ENCODE data around the gene POTEC. TPM values are rescaled to one million over a fixed set of nuclear protein-coding genes. Genes with fewer than 3 reads are reported as not detected.

Gene POTEC
- total RNA-seq, 1 experiment from 2014 or later, result not detected

Other genes starting within 250 kb of the POTEC start
- gene ANKRD30B, start 204.6 kb upstream of the POTEC start, total RNA-seq (2014; rRNA removed; shearing (Covaris generic)), result not detected in 2 replicates